ENCODE measurements around the gene KLHL7.
"Not testable (repeated sequence)": the region's sequence is repeated elsewhere in the genome, so short reads cannot be mapped to it uniquely, and the experiment has no call there.

Gene KLHL7

GRCh38 chr7:23191022-23191421 lies 85.4 kb downstream of the KLHL7 start:
- TF ChIP-seq CTCF (IDR thresholded peaks at IDR 0.05; ENCODE audit: control extremely low read depth, extremely low read depth, low read depth, missing control alignments): no peak
- DNase-seq (ENCODE audit: extremely low spot score): no peak
- ChIA-PET POLR2A (no interaction called here), CTCF (interaction anchor here (1.0 to 1.8 kb wide), 2 partner anchors 15 to 89 kb away, joined by 3 read pairs; no protein-coding TSS in a partner anchor)

- not testable (repeated sequence) for DNase-seq (ENCODE audit: extremely low spot score)
- ChIA-PET POLR2A (interaction anchor here (0.6 kb wide), 1 partner anchor 222 kb away, joined by 3 read pairs; no protein-coding TSS in a partner anchor), CTCF (interaction anchor here (0.8 to 1.1 kb wide), 4 partner anchors 9 to 79 kb away, joined by 3 read pairs; no protein-coding TSS in a partner anchor)
These were observed 88.2 kb downstream of the KLHL7 start for GRCh38 chr7:23193650-23194227.

GRCh38 chr7:23196306-23196705 lies 90.7 kb downstream of the KLHL7 start:
- ChIA-PET POLR2A (no interaction called here), CTCF (interaction anchor here (1.3 to 1.4 kb wide), 2 partner anchors 12 to 77 kb away, joined by 3 read pairs; no protein-coding TSS in a partner anchor)
- TF ChIP-seq CTCF (IDR thresholded peaks at IDR 0.05; ENCODE audit: control extremely low read depth, extremely low read depth, low read depth, missing control alignments): no peak
- no peak for DNase-seq (ENCODE audit: extremely low spot score)

GRCh38 chr7:23197745-23198144 lies 92.2 kb downstream of the KLHL7 start:
- POLR2A ChIA-PET; DNase-seq (ENCODE audit: extremely low spot score): not testable (repeated sequence)
- CTCF ChIA-PET: interaction anchor here (1.4 kb wide), 1 partner anchor 76 kb away, joined by 3 read pairs; no protein-coding TSS in a partner anchor

GRCh38 chr7:23200331-23200730 lies 94.7 kb downstream of the KLHL7 start:
- ChIA-PET CTCF (interaction anchor here (0.9 to 1.1 kb wide), 2 partner anchors 11 to 26 kb away, joined by 3 read pairs; no protein-coding TSS in a partner anchor), POLR2A (no interaction called here)
- TF ChIP-seq CTCF (IDR thresholded peaks at IDR 0.05; ENCODE audit: control extremely low read depth, extremely low read depth, low read depth, missing control alignments): no peak
- DNase-seq (ENCODE audit: extremely low spot score): no peak

- CTCF ChIA-PET: interaction anchor here (1.3 to 2.5 kb wide), 4 partner anchors 10 to 69 kb away, joined by 4 to 10 read pairs (median 6); no protein-coding TSS in a partner anchor
- DNase-seq (ENCODE audit: extremely low spot score): no peak
- TF ChIP-seq CTCF (IDR thresholded peaks at IDR 0.05; ENCODE audit: control extremely low read depth, extremely low read depth, low read depth, missing control alignments): no peak
- POLR2A ChIA-PET: no interaction called here
These were observed 98.7 kb downstream of the KLHL7 start for GRCh38 chr7:23204241-23204640.

GRCh38 chr7:23205577-23205908 lies 100.0 kb downstream of the KLHL7 start:
- DNase-seq (ENCODE audit: extremely low spot score): no peak
- TF ChIP-seq CTCF (IDR thresholded peaks at IDR 0.05; ENCODE audit: control extremely low read depth, extremely low read depth, low read depth, missing control alignments): no peak
- CTCF ChIA-PET: interaction anchor here (0.8 to 2.5 kb wide), 6 partner anchors 9 to 68 kb away, joined by 3 to 10 read pairs (median 4); no protein-coding TSS in a partner anchor
- POLR2A ChIA-PET: no interaction called here

All from GM10248 (cell line).